K562 (cell line): Measurements from ENCODE around the gene PCDHGA8. TPM values are rescaled to one million over a fixed set of nuclear protein-coding genes. Genes with fewer than 3 reads are reported as not detected.

ENCODE experiments used
- ATAC-seq: fragments of 200-7000 bp; cut with Tn5 transposase; 3 replicates; pipeline ENCODE4 v1.9.1; 2020; ENCODE audit warnings: moderate library complexity
- BruUV-seq: library from RNA; stranded (reverse); fragments of 400-500 nt; replicated peaks from 2 replicates; lab custom pipeline; 2021; lab: Mats Ljungman, UMichigan
- CTCF ChIA-PET: fragments of 300-600 bp; formaldehyde crosslinking; extraction: SDS; loops from one replicate; lab custom pipeline; 2021; ENCODE audit warnings: low intra/inter-chr PET ratio; lab: Yijun Ruan, JAX
- POLR2A ChIA-PET: fragments of 300-600, 350-650 bp; sonication (Branson Sonifier 250); formaldehyde crosslinking; extraction: SDS; loops from one replicate; lab custom pipeline; 2021; ENCODE audit warnings: antibody characterized with exemption, inconsistent platforms; lab: Yijun Ruan, JAX
- DNase-seq, 4 experiments: peaks; one replicate each; pipeline versions ENCODE4 v3.0.0 to v3.0.0-alpha.2; 2011 to 2018; ENCODE audit warnings: low spot score in 3 of 4, mixed read lengths in 3 of 4; ENCODE audit errors: extremely low read depth in 1 of 4
- FAIRE-seq: peaks from 2 replicates; lab custom pipeline; 2011; peaks lifted over from hg19 to GRCh38; lab: Jason Lieb, UNC
- H2AFZ ChIP-seq: 2 replicates; pipeline ENCODE4 v1.6.0; 2011; ENCODE audit warnings: low read depth, low read length, control low read depth, inconsistent platforms
- H3K27ac ChIP-seq: fragments of 200-600 bp; 3 replicates; pipeline ENCODE4 v1.8.0; 2011; ENCODE audit warnings: low read depth, mild to moderate bottlenecking, control low read depth, inconsistent platforms, low read length, moderate library complexity, mixed read lengths; ENCODE audit errors: extremely low read depth
- H3K27me3 ChIP-seq, 2 experiments: fragments of 300-600 bp in 1 of 2; 2 replicates in 1 of 2; 3 replicates in 1 of 2; pipeline versions ENCODE4 v1.6.0 to v1.8.0; 2011; ENCODE audit warnings: inconsistent platforms in 2 of 2, low read length in 2 of 2, mild to moderate bottlenecking in 1 of 2, mixed read lengths in 1 of 2, moderate library complexity in 1 of 2; ENCODE audit not compliant: control insufficient read depth in 2 of 2, insufficient read depth in 2 of 2
- H3K36me3 ChIP-seq: fragments of 300-600 bp; 3 replicates; pipeline ENCODE4 v1.8.0; 2011; ENCODE audit warnings: mild to moderate bottlenecking, low read length, inconsistent platforms; ENCODE audit not compliant: control insufficient read depth, insufficient read depth
- H3K4me1 ChIP-seq, 2 experiments: fragments of 200-600 bp in 1 of 2; replicated peaks in 1 of 2; 2 replicates in 1 of 2; 3 replicates in 1 of 2; pipeline versions ENCODE4 v1.5.1 to v1.8.0; 2011; ENCODE audit warnings: inconsistent platforms in 2 of 2, low read length in 2 of 2, mild to moderate bottlenecking in 1 of 2, mixed read lengths in 1 of 2, moderate library complexity in 1 of 2; ENCODE audit not compliant: control insufficient read depth in 2 of 2, insufficient read depth in 2 of 2
- H3K4me2 ChIP-seq: 2 replicates; pipeline ENCODE4 v1.6.1; 2011; ENCODE audit warnings: low read length, control low read depth, inconsistent platforms, mixed read lengths; ENCODE audit not compliant: insufficient read depth
- H3K4me3 ChIP-seq: fragments of 200-600 bp; sonication (generic), shearing (Covaris generic); 2 replicates; pipeline ENCODE4 v1.5.1; 2016; ENCODE audit warnings: control low read depth, inconsistent platforms
- H3K79me2 ChIP-seq: fragments of 200-600 bp; 3 replicates; pipeline ENCODE4 v1.8.0; 2011; ENCODE audit warnings: low read length, inconsistent platforms; ENCODE audit not compliant: control insufficient read depth, insufficient read depth
- H3K9ac ChIP-seq, 2 experiments: 2 replicates each; pipeline versions ENCODE4 v1.6.0 to v1.6.1; 2011; ENCODE audit warnings: low read depth in 2 of 2, low read length in 2 of 2, control low read depth in 1 of 2, inconsistent platforms in 1 of 2, mild to moderate bottlenecking in 1 of 2, mixed read lengths in 1 of 2; ENCODE audit not compliant: insufficient read depth in 1 of 2
- H3K9me1 ChIP-seq: one replicate; pipeline ENCODE4 v1.6.0; 2011; ENCODE audit warnings: inconsistent platforms, mild to moderate bottlenecking, low read length, moderate library complexity; ENCODE audit not compliant: control insufficient read depth, insufficient read depth
- H3K9me3 ChIP-seq: replicated peaks from 2 replicates; pipeline ENCODE4 v1.5.1; 2011; ENCODE audit warnings: low read depth, low read length, inconsistent platforms; ENCODE audit not compliant: control insufficient read depth, insufficient read depth
- H4K20me1 ChIP-seq: replicated peaks from 2 replicates; pipeline ENCODE4 v1.6.1; 2011; ENCODE audit warnings: low read length, inconsistent platforms, mixed read lengths; ENCODE audit not compliant: control insufficient read depth, insufficient read depth
- CBX2 ChIP-seq: fragments of 200-600 bp; sonication (generic); IDR thresholded peaks from one replicate; pipeline ENCODE4 v1.6.1; 2012; ENCODE audit warnings: mild to moderate bottlenecking, low read length, inconsistent platforms; ENCODE audit not compliant: insufficient read depth, poor library complexity, severe bottlenecking
- CHAMP1 ChIP-seq: fragments of 450-650 bp; IDR thresholded peaks from 2 replicates; pipeline ENCODE4 v1.6.1; 2016; ENCODE audit warnings: mild to moderate bottlenecking
- HDAC2 ChIP-seq: fragments of 450-650 bp; IDR thresholded peaks from 2 replicates; pipeline ENCODE4 v1.6.1; 2016; ENCODE audit warnings: mild to moderate bottlenecking
- MAZ ChIP-seq, 2 experiments: fragments of 450-650 bp in 1 of 2; sonication (generic) in 1 of 2; formaldehyde crosslinking; IDR thresholded peaks in 1 of 2; conservative IDR thresholded peaks in 1 of 2; 2 replicates each; pipeline versions ENCODE4 v1.4.0 to v1.5.0; 2020; ENCODE audit warnings: mild to moderate bottlenecking in 1 of 2, missing genetic modification reagents in 1 of 2
- NCOA4 ChIP-seq: fragments of 450-650 bp; IDR thresholded peaks from 2 replicates; pipeline ENCODE4 v1.6.1; 2018; ENCODE audit warnings: mild to moderate bottlenecking; ENCODE audit not compliant: partially characterized antibody
- ZBTB11 ChIP-seq, 3 experiments: fragments of 200-800 bp in 1 of 3; fragments of 250-450 bp in 1 of 3; fragments of 450-650 bp in 1 of 3; sonication (Bioruptor Pico) in 1 of 3; sonication (Bioruptor generic) in 1 of 3; formaldehyde crosslinking in 1 of 3; IDR thresholded peaks; 2 replicates each; pipeline versions ENCODE4 v1.6.1 to v1.8.0; 2016 to 2022; ENCODE audit warnings: mild to moderate bottlenecking in 2 of 3, missing genetic modification characterization in 2 of 3, missing compliant biosample characterization in 1 of 3, moderate library complexity in 1 of 3
- ZBTB33 ChIP-seq: sonication (generic); formaldehyde crosslinking; IDR thresholded peaks from 2 replicates; pipeline ENCODE4 v1.8.1; 2023; ENCODE audit warnings: mild to moderate bottlenecking, missing genetic modification reagents
- ZNF184 ChIP-seq: sonication (generic); formaldehyde crosslinking; IDR thresholded peaks from 2 replicates; pipeline ENCODE4 v1.5.0; 2020; ENCODE audit warnings: missing genetic modification reagents
- ZNF23 ChIP-seq: fragments of 250-450 bp; sonication (Bioruptor Pico); IDR thresholded peaks from 2 replicates; pipeline ENCODE4 v1.4.0; 2020; ENCODE audit warnings: mild to moderate bottlenecking
- ZNF408 ChIP-seq: fragments of 250-450 bp; sonication (Bioruptor Pico); IDR thresholded peaks from 2 replicates; pipeline ENCODE4 v1.4.0; 2020; ENCODE audit warnings: low read depth, mild to moderate bottlenecking, moderate library complexity
- WGBS: fragments of 100-300 bp; shearing (Covaris generic); methylation state at CpG from one replicate; pipeline ENCODE4 v1.1.6; 2016; ENCODE audit warnings: low coverage, mixed read lengths; ENCODE audit not compliant: insufficient coverage; ENCODE audit errors: missing lambda C conversion rate; 5-methylcytosine and 5-hydroxymethylcytosine counted together
- in situ Hi-C: fragments of 300-500 bp; cut with MboI; formaldehyde crosslinking; loops from 4 replicates; pipeline ENCODE4 v1.15.0; 2018; ENCODE audit warnings: inconsistent platforms, mixed read lengths
- intact Hi-C: fragments of 100-400 bp; cut with micrococcal nuclease; formaldehyde crosslinking; loops from 2 replicates; pipeline ENCODE4 v1.14.2; 2022
- polyA plus RNA-seq, 8 experiments: library from polyadenylated mRNA; depleted of rRNA in 4 of 8; stranded (reverse) in 5 of 8; unstranded in 3 of 8; fragments of >200 nt; fragmentation: Nextera tagmentation in 2 of 8; fragmentation: Illumina TruSeq in 1 of 8; extraction: Ambion mirVana in 2 of 8; extraction: Trizol in 1 of 8; gene quantifications; 2 replicates each; pipeline versions ENCODE4 v1.2.1 to v1.2.3, GENCODE V29; 2011 to 2014; ENCODE audit warnings: inconsistent platforms in 1 of 8, missing spikeins in 1 of 8
- total RNA-seq, 7 experiments: library from RNA; depleted of rRNA in 6 of 7; stranded (reverse); fragments of >200 nt in 6 of 7; fragmentation: Illumina TruSeq in 2 of 7; extraction: Trizol in 2 of 7; gene quantifications; 2 replicates each; pipeline versions ENCODE4 v1.2.1 to v1.2.3, GENCODE V29; 2011 to 2021; ENCODE audit warnings: low replicate concordance in 1 of 7

The PCDHGA8 gene
- total and polyA plus RNA-seq, 9 of the 15 experiments (the other 6 are each of a cell fraction or from before 2014, with no cell fraction given): 0.04 to 0.11 (median 0.07) TPM; not detected in 2

DNA sequence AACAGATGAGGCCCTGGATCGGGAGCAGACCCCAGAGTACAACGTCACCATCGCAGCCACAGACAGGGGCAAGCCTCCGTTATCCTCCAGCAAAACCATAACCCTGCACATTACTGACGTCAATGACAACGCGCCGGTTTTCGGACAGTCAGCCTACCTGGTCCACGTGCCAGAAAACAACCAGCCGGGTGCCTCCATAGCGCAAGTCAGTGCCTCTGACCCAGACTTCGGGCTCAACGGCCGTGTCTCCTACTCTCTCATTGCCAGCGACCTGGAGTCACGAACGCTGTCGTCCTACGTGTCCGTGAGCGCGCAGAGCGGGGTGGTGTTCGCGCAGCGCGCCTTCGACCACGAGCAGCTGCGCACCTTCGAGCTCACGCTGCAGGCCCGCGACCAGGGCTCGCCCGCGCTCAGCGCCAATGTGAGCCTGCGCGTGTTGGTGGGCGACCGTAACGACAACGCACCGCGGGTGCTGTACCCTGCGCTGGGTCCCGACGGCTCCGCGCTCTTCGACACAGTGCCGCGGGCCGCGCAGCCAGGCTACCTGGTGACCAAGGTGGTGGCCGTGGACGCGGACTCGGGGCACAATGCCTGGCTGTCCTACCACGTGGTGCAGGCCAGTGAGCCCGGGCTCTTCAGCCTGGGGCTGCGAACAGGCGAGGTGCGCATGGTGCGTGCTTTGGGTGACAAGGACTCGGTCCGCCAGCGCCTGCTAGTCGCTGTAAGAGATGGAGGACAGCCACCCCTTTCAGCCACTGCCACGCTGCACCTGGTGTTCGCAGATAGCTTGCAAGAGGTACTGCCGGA is 26.8 kb downstream of the PCDHGA8 start:
- intact Hi-C loops (no loop called here), in situ Hi-C loops (no loop called here)
- H3K9me1 ChIP-seq: no peaks in the 10 kb centered on the region
- H3K27me3 ChIP-seq: peaks cover 3 to 45% of the 10 kb centered on the region in 2 experiments; a peak in 3 of 5 replicates
- ChIA-PET POLR2A (no interaction called here), CTCF (interaction anchor here (2.0 kb wide), 1 partner anchor 105 kb away, joined by 6 read pairs; no protein-coding TSS in a partner anchor)
- H3K9me3 ChIP-seq: 0 out of 2 replicates have a peak, but pooled peaks cover 1% of the 10 kb centered on the region
- no peak overlapping the region for H3K4me3 ChIP-seq
- H4K20me1 ChIP-seq: no peaks in the 10 kb centered on the region
- H3K9ac ChIP-seq: no peak overlapping the region
- ATAC-seq (no peak), FAIRE-seq (no peak), DNase-seq (no peak)
- H3K4me2 ChIP-seq: no peak overlapping the region
- H2AFZ ChIP-seq: no peak overlapping the region
- H3K79me2 ChIP-seq: no peaks in the 10 kb centered on the region
- WGBS: 49% methylated on average over 52 of the region's 74 CpGs
- BruUV-seq: no TSS peak
- peaks cover 0 to 30% of the 10 kb centered on the region in 2 experiments; a peak in 2 of 5 replicates for H3K4me1 ChIP-seq
- H3K27ac ChIP-seq: no peak overlapping the region
- H3K36me3 ChIP-seq: no peaks in the 10 kb centered on the region
- TF ChIP-seq CBX2: no peak
- TF ChIP-seq MAZ (CRISPR knock-in tag; conservative IDR thresholded peaks at IDR 0.05 in 1 of 2, IDR thresholded peaks at IDR 0.05 in 1 of 2): no peak
- TF ChIP-seq ZNF23 (CRISPR knock-in tag): no peak
- no peak for TF ChIP-seq CHAMP1
- no peak for TF ChIP-seq HDAC2
- no peak for TF ChIP-seq ZBTB11 (CRISPR knock-in tag; IDR thresholded peaks at IDR 0.05)
- 0 out of 2 replicates have a peak, but pooled peaks have one; percentile 8 for TF ChIP-seq ZBTB33
- no peak for TF ChIP-seq ZNF408 (CRISPR knock-in tag)
- 0 out of 2 replicates have a peak, but pooled peaks have one; percentile 11 for TF ChIP-seq ZNF184
- no peak for TF ChIP-seq NCOA4
